ENCODE data around the gene NKD2.
"Not testable (repeated sequence)": the region's sequence is repeated elsewhere in the genome, so short reads cannot be mapped to it uniquely, and the experiment has no call there.

The NKD2 gene

GRCh38 chr5:1008451-1009358 is at the start of gene NKD2:
NKD2 (plus strand) TSS chr5:1008802; CDS start chr5:1009058, 256 bp downstream.
- peak; percentile 81 for DNase-seq (ENCODE audit: low spot score)

GRCh38 chr5:959581-960531 is 48.7 kb upstream of the NKD2 start:
- DNase-seq (ENCODE audit: low spot score), result no peak

DNA sequence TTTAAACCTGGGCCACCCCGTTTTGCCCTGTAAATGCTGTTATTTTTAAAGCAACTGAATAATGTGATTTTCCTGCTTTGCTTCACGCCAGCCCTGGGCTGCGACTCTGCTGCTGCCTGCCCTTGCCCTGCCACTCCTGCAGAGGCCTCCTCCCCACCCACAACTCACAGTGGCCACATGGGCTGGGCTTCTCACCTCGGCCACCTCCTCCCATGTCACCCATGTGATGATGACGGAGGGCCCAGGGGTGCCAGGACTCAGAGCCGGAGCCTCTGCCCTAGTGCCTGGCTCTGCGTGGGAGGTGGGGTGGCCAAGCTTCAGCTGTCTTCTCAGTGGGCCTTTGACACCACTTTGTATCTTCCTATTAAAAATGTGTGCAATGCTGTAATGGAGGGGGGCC is 48.1 kb upstream of the NKD2 start:
- no peak for DNase-seq (ENCODE audit: low spot score)

- no peak for DNase-seq (ENCODE audit: low spot score)
Measured at GRCh38 chr5:961002-961710, 47.4 kb upstream of the NKD2 start.

GRCh38 chr5:961711-962240 is 46.8 kb upstream of the NKD2 start:
- DNase-seq (ENCODE audit: low spot score), result no peak

DNA sequence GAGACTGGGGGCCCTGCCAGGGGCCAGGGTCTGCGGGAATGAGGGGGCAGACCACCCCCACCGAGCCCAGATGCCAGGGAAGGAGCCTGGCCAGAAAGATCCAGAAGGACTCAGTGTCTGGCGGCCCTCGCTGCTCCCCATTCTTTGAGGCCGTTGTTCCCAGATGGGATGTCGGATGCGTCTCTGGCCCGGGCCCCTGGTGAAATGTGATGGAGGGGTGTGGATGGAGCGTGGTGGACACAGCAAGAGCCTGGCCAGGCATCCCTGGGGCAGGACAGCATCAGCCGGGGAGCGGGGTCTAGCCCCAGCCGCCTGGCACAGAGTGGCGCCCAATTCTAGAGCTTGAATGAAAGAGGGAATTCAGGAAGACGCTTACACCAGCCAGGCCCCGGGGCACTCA is 46.2 kb upstream of the NKD2 start:
- DNase-seq (ENCODE audit: low spot score), result no peak

DNA sequence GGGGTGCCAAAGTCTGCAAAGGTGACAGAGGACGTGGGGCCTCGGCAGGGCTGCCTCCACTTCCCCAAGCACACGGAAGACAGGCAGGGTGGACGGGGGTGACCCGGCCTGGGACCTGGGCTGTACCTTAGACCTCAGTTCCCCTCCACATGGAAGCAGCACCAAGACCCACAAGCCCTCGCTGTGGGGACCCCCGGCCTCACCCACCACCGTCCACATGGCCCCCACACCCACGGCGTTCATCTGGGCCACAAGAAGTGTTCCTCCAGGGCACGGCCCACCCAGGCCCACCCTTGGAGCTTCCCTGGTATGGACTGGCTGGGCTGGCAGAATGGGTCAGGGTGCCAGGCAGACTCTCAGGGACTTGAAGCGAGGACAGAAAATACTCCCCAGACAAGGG is 45.8 kb upstream of the NKD2 start:
- no peak for DNase-seq (ENCODE audit: low spot score)

DNA sequence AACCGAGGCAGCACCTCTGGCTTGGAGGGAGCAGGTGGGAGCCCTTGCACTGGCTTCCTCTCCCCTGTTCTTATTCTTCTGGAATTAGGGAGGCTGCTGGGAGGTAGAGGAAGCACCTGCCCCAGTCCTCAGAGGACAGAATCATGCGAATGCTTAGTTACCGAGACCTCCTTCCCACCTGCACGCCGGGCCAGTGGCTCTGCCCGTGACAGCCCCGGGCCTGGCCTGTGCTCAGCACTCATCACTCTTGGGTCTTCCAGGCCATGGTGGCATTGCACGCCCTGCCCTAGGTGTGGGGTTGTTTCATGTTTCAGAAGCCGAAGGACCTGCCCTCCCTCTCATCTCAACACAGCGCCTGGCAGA is 45.3 kb upstream of the NKD2 start:
- no peak for DNase-seq (ENCODE audit: low spot score)

DNA sequence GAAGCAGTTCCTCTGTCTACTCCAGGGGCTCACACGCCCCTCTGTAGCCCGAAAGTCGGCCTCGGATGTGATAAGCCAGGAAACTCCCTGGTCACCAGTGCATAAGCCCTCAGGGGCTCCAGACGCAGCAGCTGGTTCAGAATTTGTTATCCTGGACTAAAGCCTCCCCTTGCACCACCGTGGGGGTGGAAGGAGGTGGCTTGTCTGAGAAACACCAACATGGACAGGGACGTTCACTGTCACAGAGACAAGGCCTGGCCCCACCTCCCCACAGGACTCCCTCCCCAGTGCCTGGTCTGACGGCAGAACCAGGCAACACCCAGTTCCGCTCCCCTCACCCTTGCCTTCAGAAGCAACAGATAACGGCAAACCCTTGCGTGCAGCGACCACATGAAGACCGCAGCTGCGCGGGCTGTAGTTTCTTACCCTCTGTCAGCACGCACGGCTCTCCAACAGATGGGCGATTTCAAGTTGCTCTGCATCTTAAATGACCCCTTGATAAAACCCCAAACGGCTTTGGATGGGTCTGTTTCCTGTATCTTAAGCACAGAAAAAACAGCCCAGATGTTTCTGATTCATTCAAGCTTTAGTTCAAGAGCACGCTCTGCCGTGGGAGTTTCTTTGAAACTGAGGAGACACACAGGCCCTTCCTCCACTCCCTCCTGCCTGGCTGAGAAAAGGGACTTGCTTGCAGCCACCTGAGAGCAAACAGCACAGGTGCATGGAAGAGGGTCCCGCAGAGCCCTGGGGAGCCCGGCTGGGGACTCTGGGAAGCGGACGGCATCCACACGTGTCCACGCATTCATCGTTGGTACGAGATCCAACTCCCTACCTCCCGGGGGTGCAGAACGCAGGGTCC is 44.7 kb upstream of the NKD2 start:
- peak; percentile 78 for DNase-seq (ENCODE audit: low spot score)

DNA sequence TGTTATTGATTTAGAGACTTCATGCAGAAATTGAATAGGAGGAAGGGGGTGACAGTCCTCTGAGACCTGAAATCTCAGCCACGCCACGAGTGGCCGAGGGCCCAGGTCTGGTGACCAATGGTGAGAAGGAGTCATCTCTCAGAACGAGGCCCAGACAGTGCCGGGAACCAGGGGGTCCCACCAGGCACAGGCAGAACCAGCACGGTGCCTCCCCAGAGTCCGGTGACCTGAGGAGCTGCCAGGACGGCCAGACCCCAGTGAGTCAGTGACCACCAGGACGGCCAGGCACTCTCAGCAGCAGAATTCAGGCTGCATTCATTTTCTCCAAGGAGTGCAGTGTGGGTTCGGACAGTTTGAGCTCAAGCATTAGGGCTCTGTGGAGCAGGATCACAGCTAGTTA is 43.8 kb upstream of the NKD2 start:
- no peak for DNase-seq (ENCODE audit: low spot score)

GRCh38 chr5:965604-966344 is 42.8 kb upstream of the NKD2 start:
- DNase-seq (ENCODE audit: low spot score), result no peak

DNA sequence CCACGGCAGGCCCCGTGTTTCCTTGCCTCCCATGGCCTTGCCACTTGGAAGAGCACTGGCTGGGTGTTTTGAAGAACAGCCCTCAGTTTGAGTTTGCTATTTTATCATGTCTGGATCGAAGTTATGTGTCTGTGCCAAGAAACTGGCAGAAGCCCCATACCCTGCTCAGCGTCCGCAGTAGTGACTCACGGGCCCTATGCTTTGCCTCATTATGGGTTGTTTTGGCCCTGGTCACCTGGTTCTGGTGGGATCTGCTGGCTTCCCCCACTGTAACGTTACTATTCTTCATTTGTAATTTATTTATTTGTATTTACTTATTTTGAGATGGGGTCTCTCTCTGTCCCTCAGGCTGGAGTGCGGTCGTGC is 42.3 kb upstream of the NKD2 start:
- DNase-seq (ENCODE audit: low spot score), result no peak

DNA sequence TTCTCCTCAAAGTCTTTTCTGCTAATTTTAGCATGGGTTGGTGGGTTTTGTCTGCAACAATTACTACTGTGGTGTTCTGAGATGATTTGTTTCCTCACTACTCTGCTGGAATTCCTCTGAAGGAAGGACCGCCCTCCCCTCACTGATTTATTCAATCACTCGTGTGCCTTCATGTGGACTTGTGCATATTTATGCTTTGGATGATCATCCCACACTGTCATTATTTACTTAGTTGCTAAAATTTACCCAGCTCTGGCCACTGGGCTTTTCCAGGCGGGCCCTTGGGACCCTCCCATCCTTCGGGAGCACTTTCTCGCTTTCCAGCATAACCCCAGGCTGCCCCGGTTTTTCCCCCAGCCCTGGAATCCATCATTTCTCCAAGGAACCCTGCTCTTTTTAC is 41.7 kb upstream of the NKD2 start:
- no peak for DNase-seq (ENCODE audit: low spot score)

DNA sequence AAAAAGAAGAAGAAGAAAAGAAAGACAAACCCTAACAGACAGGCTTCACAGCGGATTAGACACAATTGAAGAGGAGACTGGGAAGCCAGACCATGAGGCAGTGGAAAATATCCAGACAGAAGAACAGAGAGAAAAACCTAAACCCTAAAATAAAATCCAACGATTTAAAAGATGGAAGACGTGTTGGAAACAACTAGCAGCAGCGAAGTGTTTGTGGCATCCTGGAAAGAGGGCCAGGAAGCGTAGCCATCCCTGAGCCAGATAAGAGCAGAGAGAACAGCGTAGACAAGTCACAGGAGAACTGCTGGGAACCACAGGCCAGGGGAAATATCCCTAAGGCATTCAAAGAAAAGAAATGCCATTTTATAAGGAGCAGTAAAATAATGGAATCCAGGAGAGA is 39.7 kb upstream of the NKD2 start:
- DNase-seq (ENCODE audit: low spot score), result no peak

- no peak for DNase-seq (ENCODE audit: low spot score)
Measured at GRCh38 chr5:969408-969839, 39.2 kb upstream of the NKD2 start.

DNA sequence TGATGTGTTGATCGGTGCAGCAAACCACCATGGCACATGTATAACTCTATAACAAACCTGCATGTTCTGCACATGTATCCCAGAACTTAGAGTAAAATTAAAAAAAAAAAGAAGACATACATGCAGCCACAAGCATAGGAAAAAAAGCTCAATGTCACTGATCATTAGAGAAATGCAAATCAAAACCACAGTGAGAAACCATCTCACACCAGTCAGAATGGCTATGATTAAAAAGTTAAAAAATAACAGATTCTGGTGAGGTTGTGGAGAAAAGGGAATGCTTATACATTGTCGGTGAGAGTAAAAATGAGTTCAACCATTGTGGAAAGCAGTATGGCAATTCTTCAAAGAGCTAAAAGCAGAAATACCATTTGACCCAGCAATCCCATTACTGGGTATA is 36.0 kb upstream of the NKD2 start:
- DNase-seq (ENCODE audit: low spot score), result not testable (repeated sequence)

- DNase-seq (ENCODE audit: low spot score), result no peak
Measured at GRCh38 chr5:976849-977751, 31.5 kb upstream of the NKD2 start.

- DNase-seq (ENCODE audit: low spot score), result no peak
Measured at GRCh38 chr5:978054-978453, 30.5 kb upstream of the NKD2 start.

DNA sequence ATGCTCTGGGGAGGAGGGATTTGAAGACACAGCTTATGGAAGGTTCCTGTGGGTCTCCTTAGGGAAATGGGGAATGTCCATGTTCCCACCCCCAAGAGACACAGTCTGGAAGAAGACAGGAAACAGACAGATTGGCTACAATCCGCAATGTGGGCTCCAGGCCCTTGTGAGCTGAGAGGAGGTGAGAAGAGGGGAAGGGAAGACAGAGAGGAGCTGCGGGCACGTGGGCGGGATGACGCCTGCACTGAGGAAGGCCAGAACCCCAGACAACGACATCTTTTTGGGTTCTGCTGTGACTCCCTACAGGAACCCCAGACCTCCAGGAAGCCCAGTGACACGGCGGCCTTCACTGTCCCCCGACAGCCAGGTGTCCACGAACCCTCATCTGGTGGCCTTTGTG is 29.9 kb upstream of the NKD2 start:
- no peak for DNase-seq (ENCODE audit: low spot score)
